NT2/D1 (cell line): ENCODE data around the gene DOCK6.

ENCODE experiments used
- SUZ12 ChIP-seq: IDR thresholded peaks from 2 replicates; pipeline ENCODE4 v1.6.1; 2011; ENCODE audit not compliant: insufficient read length, insufficient read depth; ENCODE audit errors: extremely low read depth
- ZNF274 ChIP-seq: IDR thresholded peaks from 2 replicates; pipeline ENCODE4 v1.6.1; 2011; ENCODE audit warnings: mild to moderate bottlenecking, low read depth, low read length

DNA sequence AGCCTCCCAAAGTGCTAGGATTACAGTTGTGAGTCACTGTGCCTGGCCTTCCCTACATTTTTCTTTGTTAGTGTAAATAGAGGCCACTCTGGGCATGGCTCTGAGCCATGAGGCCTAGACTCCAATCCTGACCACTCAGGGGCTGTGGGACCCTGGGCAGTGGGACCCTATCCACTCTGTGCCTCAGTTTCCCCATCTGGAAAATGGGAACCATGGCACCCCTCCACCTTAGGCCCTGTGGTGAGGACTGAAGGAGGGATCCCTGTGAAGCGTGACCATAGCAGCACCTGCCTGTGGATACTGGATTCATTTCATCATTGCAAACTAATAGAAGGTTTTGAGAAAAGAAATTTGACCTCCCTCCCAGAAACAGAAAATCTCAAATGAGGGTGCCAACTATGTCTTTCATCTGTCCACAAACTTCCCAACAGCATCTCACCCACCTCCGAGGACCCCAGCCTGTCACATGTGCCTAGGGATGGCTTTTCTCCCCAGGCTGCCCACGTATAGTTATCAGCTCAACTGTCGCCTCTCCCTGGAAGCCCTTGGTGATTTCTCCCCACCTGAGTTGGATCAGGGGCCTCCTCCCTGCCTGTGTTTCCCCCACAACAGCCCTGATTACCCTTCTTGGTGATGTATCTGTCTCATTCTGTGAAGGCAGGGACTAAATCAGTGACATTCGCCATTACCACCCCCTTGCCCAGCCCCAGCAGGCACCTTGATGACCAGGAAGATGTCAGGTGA lies 17.3 kb downstream of the DOCK6 start:
- TF ChIP-seq ZNF274 (no peak), SUZ12 (no peak)
